A673 (cell line): ENCODE data around the gene HMGXB4.

Experiments
- EZH2 ChIP-seq: fragments of 200-600 bp; sonication (generic); IDR thresholded peaks from 2 replicates; pipeline ENCODE4 v1.6.1; 2017; ENCODE audit warnings: borderline replicate concordance, low read depth, mild to moderate bottlenecking, mixed read lengths, antibody characterized with exemption, low read length; ENCODE audit not compliant: poor library complexity, severe bottlenecking
- TF ChIP-seq, protein P1 (sequence below): fragments of 300-800, 200-600 bp; sonication (generic); conservative IDR thresholded peaks from 2 replicates; pipeline ENCODE4 v1.5.1; 2017; ENCODE audit warnings: low read depth, mild to moderate bottlenecking, antibody characterized with exemption, low read length, moderate library complexity, mixed read lengths

GRCh38 chr22:35230417-35230816, 26.9 kb upstream of the HMGXB4 start:
- TF ChIP-seq, protein P1, sequence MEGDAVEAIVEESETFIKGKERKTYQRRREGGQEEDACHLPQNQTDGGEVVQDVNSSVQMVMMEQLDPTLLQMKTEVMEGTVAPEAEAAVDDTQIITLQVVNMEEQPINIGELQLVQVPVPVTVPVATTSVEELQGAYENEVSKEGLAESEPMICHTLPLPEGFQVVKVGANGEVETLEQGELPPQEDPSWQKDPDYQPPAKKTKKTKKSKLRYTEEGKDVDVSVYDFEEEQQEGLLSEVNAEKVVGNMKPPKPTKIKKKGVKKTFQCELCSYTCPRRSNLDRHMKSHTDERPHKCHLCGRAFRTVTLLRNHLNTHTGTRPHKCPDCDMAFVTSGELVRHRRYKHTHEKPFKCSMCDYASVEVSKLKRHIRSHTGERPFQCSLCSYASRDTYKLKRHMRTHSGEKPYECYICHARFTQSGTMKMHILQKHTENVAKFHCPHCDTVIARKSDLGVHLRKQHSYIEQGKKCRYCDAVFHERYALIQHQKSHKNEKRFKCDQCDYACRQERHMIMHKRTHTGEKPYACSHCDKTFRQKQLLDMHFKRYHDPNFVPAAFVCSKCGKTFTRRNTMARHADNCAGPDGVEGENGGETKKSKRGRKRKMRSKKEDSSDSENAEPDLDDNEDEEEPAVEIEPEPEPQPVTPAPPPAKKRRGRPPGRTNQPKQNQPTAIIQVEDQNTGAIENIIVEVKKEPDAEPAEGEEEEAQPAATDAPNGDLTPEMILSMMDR, result no peak
- no peak for TF ChIP-seq EZH2
